ENCODE results near the gene CENPM. TPM values are rescaled to one million over a fixed set of nuclear protein-coding genes. Genes with fewer than 3 reads are reported as not detected.

The CENPM gene
- total RNA-seq, 1 donor from 2014 or later, result 0.52 TPM

- no peak for ATAC-seq
- intact Hi-C loops (cut with micrococcal nuclease), result no loop called here
- no peak for DNase-seq
These were observed 11.4 kb downstream of the CENPM start for GRCh38 chr22:41935509-41935908.

- DNase-seq (peak; percentile 76), ATAC-seq (peak; percentile 85)
- intact Hi-C loops (cut with micrococcal nuclease), result no loop called here
These were observed 12.0 kb downstream of the CENPM start for GRCh38 chr22:41935015-41935351.

- DNase-seq, result no peak
- intact Hi-C loops (cut with micrococcal nuclease), result no loop called here
These were observed 12.5 kb downstream of the CENPM start for GRCh38 chr22:41934284-41935014.

GRCh38 chr22:41933411-41934177 lies 13.4 kb downstream of the CENPM start:
- intact Hi-C loops (cut with micrococcal nuclease), result no loop called here
- ATAC-seq (no peak), DNase-seq (no peak)

More at GRCh38 chr22:41934284-41935014, 12.5 kb downstream of the CENPM start:
- peak; percentile 59 for ATAC-seq

GRCh38 chr22:41932353-41932752 lies 14.6 kb downstream of the CENPM start:
- ATAC-seq, result no peak
- intact Hi-C loops (cut with micrococcal nuclease), result no loop called here
- no peak for DNase-seq

- no peak for DNase-seq
- intact Hi-C loops (cut with micrococcal nuclease), result no loop called here
- no peak for ATAC-seq
These were observed 15.2 kb downstream of the CENPM start for GRCh38 chr22:41931701-41932269.

- intact Hi-C loops (cut with micrococcal nuclease), result no loop called here
- DNase-seq, result no peak
- no peak for ATAC-seq
These were observed 17.5 kb downstream of the CENPM start for GRCh38 chr22:41929418-41929810.

GRCh38 chr22:41928593-41929417 lies 18.1 kb downstream of the CENPM start:
- DNase-seq (no peak), ATAC-seq (no peak)
- intact Hi-C loops (cut with micrococcal nuclease), result no loop called here

- no peak for DNase-seq
- intact Hi-C loops (cut with micrococcal nuclease), result no loop called here
- ATAC-seq, result no peak
These were observed 19.1 kb downstream of the CENPM start for GRCh38 chr22:41927813-41928212.

GRCh38 chr22:41925783-41926460 lies 21.0 kb downstream of the CENPM start:
- DNase-seq (peak; percentile 85), ATAC-seq (peak; percentile 82)
- intact Hi-C loops (cut with micrococcal nuclease), result no loop called here

- intact Hi-C loops (cut with micrococcal nuclease), result no loop called here
- ATAC-seq (no peak), DNase-seq (no peak)
These were observed 23.2 kb downstream of the CENPM start for GRCh38 chr22:41923595-41924276.

GRCh38 chr22:41922940-41923594 lies 23.9 kb downstream of the CENPM start:
- no peak for DNase-seq
- intact Hi-C loops (cut with micrococcal nuclease), result no loop called here
- ATAC-seq, result no peak

- ATAC-seq (no peak), DNase-seq (no peak)
- intact Hi-C loops (cut with micrococcal nuclease), result no loop called here
These were observed 24.6 kb downstream of the CENPM start for GRCh38 chr22:41922328-41922727.

GRCh38 chr22:41920271-41920976 lies 26.5 kb downstream of the CENPM start:
- no peak for DNase-seq
- intact Hi-C loops (cut with micrococcal nuclease), result no loop called here
- peak; percentile 3 for ATAC-seq

- peak; percentile 80 for DNase-seq
- intact Hi-C loops (cut with micrococcal nuclease), result no loop called here
- peak; percentile 75 for ATAC-seq
These were observed 27.4 kb downstream of the CENPM start for GRCh38 chr22:41919357-41920224.
